ENCODE data around the gene CAMK2B.

DNA sequence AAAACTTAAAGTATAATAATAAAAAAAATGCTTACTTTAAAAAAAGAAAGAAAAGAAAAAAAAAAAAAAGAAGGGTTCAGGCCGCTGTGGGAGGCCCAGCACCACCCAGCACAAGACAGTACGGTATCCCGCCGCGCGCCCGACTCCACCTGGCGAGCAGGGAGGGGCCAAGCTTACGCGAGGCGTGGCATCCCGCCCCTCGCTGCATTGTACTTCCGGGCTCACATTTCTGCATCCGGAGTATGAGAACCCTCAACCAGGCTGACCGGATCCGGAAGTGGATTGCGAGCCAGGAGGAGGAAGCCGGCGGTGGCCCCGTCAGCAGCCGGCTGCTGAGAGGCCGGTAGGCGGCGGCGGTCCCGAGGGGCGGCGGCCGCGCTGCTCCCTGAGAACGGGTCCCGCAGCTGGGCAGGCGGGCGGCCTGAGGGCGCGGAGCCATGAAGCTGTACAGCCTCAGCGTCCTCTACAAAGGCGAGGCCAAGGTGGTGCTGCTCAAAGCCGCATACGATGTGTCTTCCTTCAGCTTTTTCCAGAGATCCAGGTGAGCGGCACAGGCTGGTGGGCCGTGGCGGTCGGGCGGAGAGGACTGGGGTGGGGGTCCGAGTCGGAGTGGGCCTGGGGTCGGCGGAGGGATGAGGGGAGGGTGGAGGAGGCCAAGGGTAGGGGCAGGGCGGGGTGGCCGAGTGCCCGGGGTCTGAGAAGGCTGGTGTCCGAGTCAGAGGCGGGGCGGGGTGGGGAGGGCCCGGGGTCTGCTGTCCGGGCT lies 124.5 kb downstream of the CAMK2B start, which contains the start of gene YKT6:
- TF ChIP-seq, protein P1, sequence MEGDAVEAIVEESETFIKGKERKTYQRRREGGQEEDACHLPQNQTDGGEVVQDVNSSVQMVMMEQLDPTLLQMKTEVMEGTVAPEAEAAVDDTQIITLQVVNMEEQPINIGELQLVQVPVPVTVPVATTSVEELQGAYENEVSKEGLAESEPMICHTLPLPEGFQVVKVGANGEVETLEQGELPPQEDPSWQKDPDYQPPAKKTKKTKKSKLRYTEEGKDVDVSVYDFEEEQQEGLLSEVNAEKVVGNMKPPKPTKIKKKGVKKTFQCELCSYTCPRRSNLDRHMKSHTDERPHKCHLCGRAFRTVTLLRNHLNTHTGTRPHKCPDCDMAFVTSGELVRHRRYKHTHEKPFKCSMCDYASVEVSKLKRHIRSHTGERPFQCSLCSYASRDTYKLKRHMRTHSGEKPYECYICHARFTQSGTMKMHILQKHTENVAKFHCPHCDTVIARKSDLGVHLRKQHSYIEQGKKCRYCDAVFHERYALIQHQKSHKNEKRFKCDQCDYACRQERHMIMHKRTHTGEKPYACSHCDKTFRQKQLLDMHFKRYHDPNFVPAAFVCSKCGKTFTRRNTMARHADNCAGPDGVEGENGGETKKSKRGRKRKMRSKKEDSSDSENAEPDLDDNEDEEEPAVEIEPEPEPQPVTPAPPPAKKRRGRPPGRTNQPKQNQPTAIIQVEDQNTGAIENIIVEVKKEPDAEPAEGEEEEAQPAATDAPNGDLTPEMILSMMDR (IDR thresholded peaks at IDR 0.05; ENCODE audit: insufficient read depth, low read length, poor library complexity, severe bottlenecking), result peak; percentile 59
- TF ChIP-seq EZH2phosphoT487 (conservative IDR thresholded peaks at IDR 0.05; ENCODE audit: low read length), result no peak
